Right lobe of liver (tissue), 4 donors: Measurements from ENCODE around the gene LECT2.

ENCODE experiments used
- POLR2A ChIP-seq: fragments of 450-650 bp; IDR thresholded peaks from one replicate; pipeline ENCODE4 v1.6.1; 2017; ENCODE audit warnings: antibody characterized with exemption, mild to moderate bottlenecking
- TF ChIP-seq, protein P1 (sequence below), 4 donors: fragments of 200-600 bp in 3 of 4; fragments of 450-650 bp in 1 of 4; IDR thresholded peaks; one replicate each; pipeline versions ENCODE4 v1.5.1 to v1.8.0; 2016 to 2022; ENCODE audit warnings: antibody characterized with exemption in 4 of 4, mild to moderate bottlenecking in 2 of 4
- donor health status: DM: no; HTN: no; CAD: no.
- donor health status: DM: no; HTN: no; CAD: no.
- donor health status: DM: no; HTN: yes; CAD: no.

DNA sequence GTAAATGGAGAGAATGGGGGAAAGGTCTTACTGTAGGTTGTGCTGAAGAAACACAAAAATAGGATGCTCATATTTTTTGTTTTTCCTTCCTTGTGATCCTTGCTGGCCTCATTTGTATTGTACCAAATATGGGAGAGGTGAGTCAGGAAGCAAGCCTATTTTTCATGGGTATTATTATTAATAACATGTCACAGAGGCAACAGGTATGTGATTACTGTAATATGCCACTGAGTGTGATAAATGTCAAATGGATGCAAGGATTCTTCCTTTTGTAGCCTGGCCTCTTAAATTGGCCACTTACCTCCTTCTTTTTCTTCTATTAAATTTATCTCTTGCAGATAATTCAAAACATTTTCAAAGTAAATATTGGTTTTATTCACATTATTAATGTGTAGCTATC is 10.2 kb downstream of the LECT2 start:
- TF ChIP-seq, protein P1, sequence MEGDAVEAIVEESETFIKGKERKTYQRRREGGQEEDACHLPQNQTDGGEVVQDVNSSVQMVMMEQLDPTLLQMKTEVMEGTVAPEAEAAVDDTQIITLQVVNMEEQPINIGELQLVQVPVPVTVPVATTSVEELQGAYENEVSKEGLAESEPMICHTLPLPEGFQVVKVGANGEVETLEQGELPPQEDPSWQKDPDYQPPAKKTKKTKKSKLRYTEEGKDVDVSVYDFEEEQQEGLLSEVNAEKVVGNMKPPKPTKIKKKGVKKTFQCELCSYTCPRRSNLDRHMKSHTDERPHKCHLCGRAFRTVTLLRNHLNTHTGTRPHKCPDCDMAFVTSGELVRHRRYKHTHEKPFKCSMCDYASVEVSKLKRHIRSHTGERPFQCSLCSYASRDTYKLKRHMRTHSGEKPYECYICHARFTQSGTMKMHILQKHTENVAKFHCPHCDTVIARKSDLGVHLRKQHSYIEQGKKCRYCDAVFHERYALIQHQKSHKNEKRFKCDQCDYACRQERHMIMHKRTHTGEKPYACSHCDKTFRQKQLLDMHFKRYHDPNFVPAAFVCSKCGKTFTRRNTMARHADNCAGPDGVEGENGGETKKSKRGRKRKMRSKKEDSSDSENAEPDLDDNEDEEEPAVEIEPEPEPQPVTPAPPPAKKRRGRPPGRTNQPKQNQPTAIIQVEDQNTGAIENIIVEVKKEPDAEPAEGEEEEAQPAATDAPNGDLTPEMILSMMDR (IDR thresholded peaks at IDR 0.05), result no peak
- no peak for TF ChIP-seq POLR2A
